Measurements from ENCODE around the gene PKP4.

PKP4 gene

DNA sequence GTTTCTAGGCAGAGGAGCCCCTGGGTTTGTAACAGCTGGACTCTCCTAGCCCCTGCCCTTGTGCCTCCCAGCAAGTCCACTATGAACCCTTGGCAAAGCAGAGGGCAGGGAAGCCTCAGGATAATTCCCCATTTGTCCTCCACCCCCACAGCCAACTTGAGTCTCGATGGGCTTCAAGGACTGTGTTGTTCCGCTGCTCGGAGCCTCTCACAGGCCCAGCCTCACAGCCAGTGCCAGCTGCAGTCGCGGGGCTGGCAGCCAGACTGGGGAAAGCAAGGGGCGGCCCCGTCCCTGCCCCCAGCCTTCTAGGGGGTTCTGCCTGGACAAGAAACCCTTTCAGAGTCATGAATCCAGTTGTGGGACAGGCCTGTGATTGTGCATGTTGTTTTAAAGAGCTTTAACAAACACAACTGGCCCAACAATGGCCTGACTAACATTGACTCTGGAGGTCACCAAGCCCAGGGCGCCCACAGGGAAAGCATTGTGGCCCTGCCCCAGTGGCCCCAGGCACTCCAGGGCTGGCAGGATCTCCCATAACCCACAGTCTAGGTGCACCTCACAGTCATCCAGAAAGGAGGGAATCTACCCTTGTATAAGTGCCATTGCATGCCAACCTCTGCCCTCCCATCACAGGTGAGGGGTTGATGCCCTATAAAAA lies 266.6 kb downstream of the PKP4 start:
- no peak for DNase-seq

GRCh38 chr2:158723921-158724802 lies 267.4 kb downstream of the PKP4 start:
- DNase-seq, result no peak

- no peak for DNase-seq
Observed at GRCh38 chr2:158724803-158725381, 268.1 kb downstream of the PKP4 start.

DNA sequence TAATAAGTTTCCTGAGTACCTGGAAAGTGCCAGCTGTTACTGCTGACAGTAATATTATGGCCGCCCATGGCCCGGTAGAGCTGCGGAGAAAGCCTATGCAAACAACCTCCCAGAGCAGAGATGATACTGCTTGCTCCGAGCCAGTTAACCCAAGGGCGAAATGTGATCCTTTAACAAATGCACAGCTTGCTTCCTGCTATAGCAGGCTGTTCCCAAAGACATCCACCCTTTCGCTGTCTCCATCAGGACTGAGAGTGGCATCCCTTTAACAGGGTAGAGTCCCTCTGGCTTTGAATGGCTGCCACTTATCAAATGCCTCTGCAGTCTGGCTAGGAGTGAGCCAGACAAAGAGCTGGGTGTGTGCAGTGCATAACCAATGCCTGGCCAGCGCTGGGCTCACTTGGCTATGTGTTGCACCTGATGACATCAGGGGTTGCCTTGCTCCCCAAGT lies 268.7 kb downstream of the PKP4 start:
- no peak for DNase-seq

DNA sequence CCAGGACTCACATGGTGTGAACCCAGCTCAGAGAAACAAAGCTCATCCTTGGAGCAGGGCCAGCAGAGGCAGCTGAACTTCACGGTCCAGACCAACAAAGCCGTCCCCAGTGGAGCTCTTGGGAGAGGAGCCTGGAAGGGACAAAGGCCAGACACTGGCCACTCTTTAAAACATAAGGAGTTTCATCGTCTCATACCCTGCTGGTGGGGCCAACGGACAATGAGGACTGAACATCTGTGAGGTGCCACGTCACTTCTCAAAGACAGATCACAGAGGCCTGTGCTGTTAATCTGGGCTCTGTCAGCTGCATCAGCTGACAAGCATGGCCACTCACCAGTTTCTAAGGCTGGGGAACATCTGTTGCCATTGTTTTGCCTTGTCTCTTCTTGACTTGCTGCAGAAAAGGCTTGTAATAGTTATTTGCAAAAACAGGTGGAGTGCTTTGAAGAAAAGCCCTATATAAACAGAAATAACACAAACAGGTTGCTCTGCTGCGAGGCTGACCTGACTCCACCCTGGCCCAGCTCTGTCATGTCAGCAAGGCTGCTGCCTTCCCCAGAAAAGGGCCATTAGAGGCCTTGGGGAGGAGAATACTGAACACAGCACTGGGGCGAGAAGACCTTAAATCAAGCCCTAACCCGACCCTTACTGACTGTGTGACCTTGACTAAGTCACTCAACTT lies 270.3 kb downstream of the PKP4 start:
- DNase-seq, result no peak

- DNase-seq, result no peak
Observed at GRCh38 chr2:158728422-158728821, 271.7 kb downstream of the PKP4 start.

DNA sequence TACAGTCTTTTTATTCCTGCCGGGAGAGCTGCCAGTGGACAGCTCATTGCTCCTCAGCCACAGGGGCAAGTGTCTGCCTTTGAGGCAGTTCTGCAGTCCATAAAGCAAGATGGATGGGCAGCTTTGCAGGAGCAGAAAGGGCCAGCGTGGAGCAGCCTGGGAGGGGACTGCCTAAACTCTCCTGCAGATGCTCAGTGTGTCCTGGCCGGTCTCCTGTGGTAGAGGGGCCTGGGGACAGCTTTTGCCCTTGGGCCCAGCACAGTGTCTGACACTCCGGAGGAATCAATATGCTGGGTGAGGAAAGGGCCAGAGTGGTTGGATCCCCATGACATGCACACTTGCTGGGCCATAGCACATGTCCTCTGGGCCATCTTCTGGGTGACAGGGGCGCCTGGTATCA lies 272.7 kb downstream of the PKP4 start:
- DNase-seq, result no peak

GRCh38 chr2:158729873-158730620 lies 273.3 kb downstream of the PKP4 start:
- DNase-seq, result no peak

- DNase-seq, result no peak
Observed at GRCh38 chr2:158730621-158731140, 273.9 kb downstream of the PKP4 start.

- DNase-seq, result no peak
Observed at GRCh38 chr2:158731386-158731785, 274.6 kb downstream of the PKP4 start.
